SU-DHL-6 (cell line): ENCODE data around the gene RUNX1.

ENCODE experiments used
- H2AFZ ChIP-seq: fragments of 200-600 bp; sonication (generic); 2 replicates; pipeline ENCODE4 v1.6.1; 2014; ENCODE audit warnings: low read depth, mild to moderate bottlenecking, moderate library complexity, mixed read lengths, antibody characterized with exemption, low read length; ENCODE audit not compliant: severe bottlenecking
- H3F3A ChIP-seq: fragments of 200-600 bp; shearing (Covaris generic); 2 replicates; pipeline ENCODE4 v1.6.0; 2016; ENCODE audit warnings: antibody characterized with exemption, mild to moderate bottlenecking; ENCODE audit not compliant: insufficient read depth
- H3K27ac ChIP-seq: fragments of 200-600 bp; sonication (generic); 2 replicates; pipeline ENCODE4 v1.5.1; 2016; ENCODE audit warnings: low read depth, mild to moderate bottlenecking, low read length, moderate library complexity, mixed read lengths
- H3K27me3 ChIP-seq: fragments of 200-600 bp; sonication (generic), shearing (Covaris generic); 2 replicates; pipeline ENCODE4 v1.6.0; 2014; ENCODE audit warnings: mild to moderate bottlenecking, low read length
- H3K36me3 ChIP-seq: fragments of 200-600 bp; sonication (generic); 2 replicates; pipeline ENCODE4 v1.6.1; 2014; ENCODE audit warnings: mild to moderate bottlenecking, low read length, mixed read lengths
- H3K4me2 ChIP-seq: fragments of 300-600, 200-600 bp; shearing (Covaris generic), sonication (generic); 2 replicates; pipeline ENCODE4 v1.6.0; 2014; ENCODE audit warnings: low read length, low read depth, mild to moderate bottlenecking; ENCODE audit not compliant: poor library complexity, severe bottlenecking
- H3K4me3 ChIP-seq: fragments of 200-600 bp; sonication (generic); 2 replicates; pipeline ENCODE4 v1.5.1; 2014; ENCODE audit warnings: antibody characterized with exemption, low read length, mild to moderate bottlenecking, mixed read lengths; ENCODE audit not compliant: insufficient read depth, poor library complexity, severe bottlenecking
- H3K79me2 ChIP-seq: fragments of 200-600 bp; sonication (generic); 2 replicates; pipeline ENCODE4 v1.6.1; 2014; ENCODE audit warnings: mild to moderate bottlenecking, low read length, moderate library complexity; ENCODE audit not compliant: insufficient read depth
- H3K9ac ChIP-seq: fragments of 200-600 bp; sonication (generic); 2 replicates; pipeline ENCODE4 v1.7.0; 2014; ENCODE audit warnings: mild to moderate bottlenecking, low read length
- H3K9me2 ChIP-seq: fragments of 200-600 bp; sonication (generic); replicated peaks from 2 replicates; pipeline ENCODE4 v1.6.1; 2014; ENCODE audit warnings: low read length; ENCODE audit not compliant: insufficient read depth
- H3K9me3 ChIP-seq: fragments of 200-600 bp; sonication (generic); 2 replicates; pipeline ENCODE4 v1.6.1; 2014; ENCODE audit warnings: low read length, mixed read lengths; ENCODE audit not compliant: insufficient read depth
- H4K20me1 ChIP-seq: fragments of 200-600 bp; sonication (generic); 2 replicates; pipeline ENCODE4 v1.6.1; 2014; ENCODE audit warnings: low read depth, mild to moderate bottlenecking, antibody characterized with exemption, low read length, moderate library complexity, mixed read lengths
- EZH2phosphoT487 ChIP-seq: fragments of 200-600 bp; sonication (generic), shearing (Covaris generic); conservative IDR thresholded peaks from 2 replicates; pipeline ENCODE4 v1.6.1; 2018; ENCODE audit warnings: mild to moderate bottlenecking, antibody characterized with exemption, low read length, moderate library complexity, mixed read lengths
- TF ChIP-seq, protein P1 (sequence below): fragments of 200-600 bp; sonication (generic); IDR thresholded peaks from one replicate; pipeline ENCODE4 v1.5.1; 2017; ENCODE audit warnings: antibody characterized with exemption, mild to moderate bottlenecking, low read length, moderate library complexity; ENCODE audit not compliant: insufficient read depth, poor library complexity, severe bottlenecking

The RUNX1 gene

DNA sequence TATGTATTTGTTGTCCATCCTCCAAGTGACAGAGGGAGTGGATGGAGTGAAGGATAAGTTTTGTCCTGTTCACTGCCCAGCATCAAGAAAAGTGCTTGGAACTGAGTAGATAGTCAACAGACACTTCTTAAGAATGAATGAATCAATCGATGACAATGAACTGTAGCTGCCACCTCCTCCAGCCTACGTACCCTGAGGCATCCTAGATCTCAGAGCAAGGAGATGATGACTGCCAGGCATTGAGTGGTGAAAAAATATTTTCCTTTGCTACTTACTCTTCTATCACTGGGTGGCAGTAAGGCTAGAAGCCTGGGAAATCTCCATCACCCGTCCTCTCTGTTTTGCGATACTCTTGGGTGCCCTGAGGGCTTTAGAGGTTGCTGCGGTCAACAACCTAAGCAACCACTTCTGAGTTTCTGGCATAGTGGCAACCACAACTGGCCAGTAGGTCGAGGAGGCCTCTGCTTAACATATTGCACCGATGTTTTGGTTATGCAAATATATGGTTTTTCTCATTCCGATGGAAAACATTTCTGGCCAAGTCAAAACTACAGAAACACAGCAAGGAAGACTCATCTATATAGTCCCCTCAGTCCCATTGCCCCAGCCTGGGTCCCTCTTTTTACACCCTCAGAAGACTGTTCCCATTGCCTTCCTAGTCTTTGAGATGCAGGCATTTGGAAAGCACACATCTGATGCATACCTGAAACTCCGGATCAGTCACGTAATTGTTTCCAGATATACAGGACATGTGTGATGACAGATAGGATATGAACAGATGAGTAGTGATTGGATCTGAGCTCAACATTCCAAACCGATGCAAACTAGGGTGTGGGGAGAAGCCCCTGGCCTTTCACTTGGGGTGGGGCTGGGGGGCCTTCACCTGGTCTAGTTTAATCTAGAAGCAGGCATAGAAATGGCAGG, 136.8 kb downstream of the RUNX1 start:
- Histone ChIP-seq H3K27ac (no peak overlapping the region), H3K9ac (no peak overlapping the region), H3K27me3 (no peaks in the 10 kb centered on the region), H3F3A (no peaks in the 10 kb centered on the region), H3K79me2 (peaks cover 5% of the 10 kb centered on the region), H2AFZ (no peak overlapping the region), H3K9me2 (no peaks in the 10 kb centered on the region), H3K4me2 (no peak overlapping the region), H3K4me3 (no peak overlapping the region), H3K9me3 (no peaks in the 10 kb centered on the region), H4K20me1 (peaks cover 21% of the 10 kb centered on the region; the same call in 1 of the 2 replicates), H3K36me3 (no peaks in the 10 kb centered on the region)
- TF ChIP-seq, protein P1, sequence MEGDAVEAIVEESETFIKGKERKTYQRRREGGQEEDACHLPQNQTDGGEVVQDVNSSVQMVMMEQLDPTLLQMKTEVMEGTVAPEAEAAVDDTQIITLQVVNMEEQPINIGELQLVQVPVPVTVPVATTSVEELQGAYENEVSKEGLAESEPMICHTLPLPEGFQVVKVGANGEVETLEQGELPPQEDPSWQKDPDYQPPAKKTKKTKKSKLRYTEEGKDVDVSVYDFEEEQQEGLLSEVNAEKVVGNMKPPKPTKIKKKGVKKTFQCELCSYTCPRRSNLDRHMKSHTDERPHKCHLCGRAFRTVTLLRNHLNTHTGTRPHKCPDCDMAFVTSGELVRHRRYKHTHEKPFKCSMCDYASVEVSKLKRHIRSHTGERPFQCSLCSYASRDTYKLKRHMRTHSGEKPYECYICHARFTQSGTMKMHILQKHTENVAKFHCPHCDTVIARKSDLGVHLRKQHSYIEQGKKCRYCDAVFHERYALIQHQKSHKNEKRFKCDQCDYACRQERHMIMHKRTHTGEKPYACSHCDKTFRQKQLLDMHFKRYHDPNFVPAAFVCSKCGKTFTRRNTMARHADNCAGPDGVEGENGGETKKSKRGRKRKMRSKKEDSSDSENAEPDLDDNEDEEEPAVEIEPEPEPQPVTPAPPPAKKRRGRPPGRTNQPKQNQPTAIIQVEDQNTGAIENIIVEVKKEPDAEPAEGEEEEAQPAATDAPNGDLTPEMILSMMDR: no peak
- TF ChIP-seq EZH2phosphoT487: no peak

DNA sequence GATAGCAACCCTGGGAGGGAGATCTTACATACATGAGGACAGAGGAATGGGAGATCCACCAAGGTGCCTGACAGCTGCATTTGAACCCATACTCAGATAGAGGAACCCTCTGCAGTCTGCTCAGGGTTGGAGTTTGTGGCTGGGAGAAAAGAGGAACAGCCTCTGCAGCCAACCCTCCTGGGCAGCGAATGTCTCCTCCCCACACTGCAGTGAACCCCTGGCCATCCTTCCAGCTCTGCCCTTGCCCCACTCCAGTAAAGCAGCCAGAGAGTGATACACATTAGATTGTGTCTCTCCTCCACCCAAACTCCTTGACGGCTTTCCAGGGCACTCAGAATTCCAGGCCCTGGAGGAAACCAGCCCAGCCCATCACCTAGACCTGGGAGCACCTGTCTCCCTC, 137.7 kb downstream of the RUNX1 start:
- Histone ChIP-seq H3K9ac (no peak overlapping the region), H3K36me3 (no peaks in the 10 kb centered on the region), H3F3A (no peaks in the 10 kb centered on the region), H3K4me3 (no peak overlapping the region), H3K27ac (no peak overlapping the region), H3K27me3 (no peaks in the 10 kb centered on the region), H3K9me3 (no peaks in the 10 kb centered on the region), H3K4me2 (no peak overlapping the region), H3K79me2 (peaks cover 12% of the 10 kb centered on the region), H2AFZ (no peak overlapping the region), H3K9me2 (no peaks in the 10 kb centered on the region), H4K20me1 (peaks cover 24% of the 10 kb centered on the region)
- TF ChIP-seq, protein P1: no peak
- no peak for TF ChIP-seq EZH2phosphoT487

DNA sequence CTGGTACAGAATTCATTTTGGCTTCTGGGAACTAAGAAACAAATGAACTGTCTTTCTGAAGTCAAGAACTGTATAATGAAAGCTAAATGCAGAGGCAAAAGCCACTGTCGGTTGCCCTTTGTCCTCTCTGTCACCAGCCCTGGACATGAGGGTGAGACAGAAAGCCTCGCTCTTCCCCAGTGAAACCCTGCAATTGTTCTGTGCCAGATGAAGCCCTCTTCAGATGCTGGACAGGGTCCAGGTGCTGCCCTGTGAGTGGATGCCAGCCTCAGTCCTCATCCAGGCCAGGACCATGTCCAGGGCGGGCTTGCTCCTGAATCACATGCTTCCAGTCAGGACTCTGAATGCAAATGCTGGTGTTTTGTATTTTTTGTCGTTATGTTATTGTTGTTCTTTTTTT, 138.7 kb downstream of the RUNX1 start:
- no peaks in the 10 kb centered on the region for H3K27me3 ChIP-seq

More for the DNA sequence above, 138.7 kb downstream of the RUNX1 start:
- H3K4me3 ChIP-seq: no peak overlapping the region
- H3K9ac ChIP-seq: no peak overlapping the region
- TF ChIP-seq EZH2phosphoT487: no peak
- TF ChIP-seq, protein P1: no peak
- no peaks in the 10 kb centered on the region for H3K36me3 ChIP-seq
- H3K9me2 ChIP-seq: no peaks in the 10 kb centered on the region
- peaks cover 16% of the 10 kb centered on the region for H3K79me2 ChIP-seq
- H3K27ac ChIP-seq: no peak overlapping the region
- H2AFZ ChIP-seq: no peak overlapping the region
- H3F3A ChIP-seq: no peaks in the 10 kb centered on the region
- H4K20me1 ChIP-seq: peaks cover 31% of the 10 kb centered on the region
- no peaks in the 10 kb centered on the region for H3K9me3 ChIP-seq
- no peak overlapping the region for H3K4me2 ChIP-seq
